ENCODE measurements around the gene GARIN3.

Gene GARIN3

GRCh38 chr5:157143127-157143971 lies 22.7 kb downstream of the GARIN3 start:
- peak; percentile 14 for DNase-seq (ENCODE audit: low read depth)
- TF ChIP-seq, protein P1, sequence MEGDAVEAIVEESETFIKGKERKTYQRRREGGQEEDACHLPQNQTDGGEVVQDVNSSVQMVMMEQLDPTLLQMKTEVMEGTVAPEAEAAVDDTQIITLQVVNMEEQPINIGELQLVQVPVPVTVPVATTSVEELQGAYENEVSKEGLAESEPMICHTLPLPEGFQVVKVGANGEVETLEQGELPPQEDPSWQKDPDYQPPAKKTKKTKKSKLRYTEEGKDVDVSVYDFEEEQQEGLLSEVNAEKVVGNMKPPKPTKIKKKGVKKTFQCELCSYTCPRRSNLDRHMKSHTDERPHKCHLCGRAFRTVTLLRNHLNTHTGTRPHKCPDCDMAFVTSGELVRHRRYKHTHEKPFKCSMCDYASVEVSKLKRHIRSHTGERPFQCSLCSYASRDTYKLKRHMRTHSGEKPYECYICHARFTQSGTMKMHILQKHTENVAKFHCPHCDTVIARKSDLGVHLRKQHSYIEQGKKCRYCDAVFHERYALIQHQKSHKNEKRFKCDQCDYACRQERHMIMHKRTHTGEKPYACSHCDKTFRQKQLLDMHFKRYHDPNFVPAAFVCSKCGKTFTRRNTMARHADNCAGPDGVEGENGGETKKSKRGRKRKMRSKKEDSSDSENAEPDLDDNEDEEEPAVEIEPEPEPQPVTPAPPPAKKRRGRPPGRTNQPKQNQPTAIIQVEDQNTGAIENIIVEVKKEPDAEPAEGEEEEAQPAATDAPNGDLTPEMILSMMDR (IDR thresholded peaks at IDR 0.05; ENCODE audit: insufficient read depth, low read depth, low read length, missing control alignments): no peak
- H3K4me3 ChIP-seq (ENCODE audit: low read length): peak overlapping the region; percentile 85

DNA sequence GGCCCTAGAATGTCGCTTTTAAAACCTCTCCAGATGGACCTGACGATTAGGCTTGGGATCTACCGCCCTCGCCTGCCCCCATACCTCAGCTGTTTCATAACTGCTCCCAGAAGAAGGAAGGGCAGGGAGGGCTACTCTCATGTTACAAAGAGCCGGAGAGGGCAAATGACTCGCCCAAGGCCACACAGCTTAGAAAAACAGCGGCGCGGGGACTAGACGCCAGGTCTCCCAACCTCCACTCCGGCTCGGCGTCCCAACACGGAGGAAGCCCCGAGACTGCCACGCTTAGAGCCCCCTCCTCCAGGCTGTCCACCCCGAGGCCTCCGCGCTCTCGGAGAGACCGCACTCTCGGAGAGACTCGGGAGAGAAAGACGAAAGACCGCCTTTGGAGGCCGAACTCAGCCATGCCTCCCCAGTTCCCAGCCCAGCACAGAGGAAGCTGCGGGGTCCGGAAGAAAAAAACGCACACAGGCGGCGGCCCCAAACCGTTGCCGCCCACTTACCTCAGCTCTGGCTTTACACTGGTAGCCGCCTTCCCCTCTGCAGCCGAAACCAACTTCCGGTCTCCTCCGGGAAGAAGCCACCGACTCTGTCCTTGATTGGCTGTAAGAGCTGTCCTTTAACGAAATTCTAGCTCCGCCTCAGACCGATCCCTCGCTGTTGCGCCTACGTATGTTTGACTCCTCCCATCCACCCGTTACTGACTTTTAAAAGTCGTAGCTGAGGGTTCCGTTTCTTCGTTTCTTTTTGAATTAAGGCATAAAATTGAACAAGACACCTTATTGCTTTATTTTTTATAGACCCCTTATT lies 23.5 kb downstream of the GARIN3 start, which contains the start of gene MED7:
TSS of gene MED7 (minus strand) at position 549 of the 810 bp plus-strand sequence. CDS start 3,434 bp downstream, outside the sequence.
- TF ChIP-seq, protein P1 (IDR thresholded peaks at IDR 0.05; ENCODE audit: insufficient read depth, low read depth, low read length, missing control alignments): no peak
- H3K4me3 ChIP-seq (ENCODE audit: low read length): peak within 1 kb of the TSS; percentile 85
- DNase-seq (ENCODE audit: low read depth): peak; percentile 99

GRCh38 chr5:157137691-157138090 lies 28.4 kb downstream of the GARIN3 start:
- no peak overlapping the region for H3K4me3 ChIP-seq (ENCODE audit: low read length)
- peak; percentile 28 for DNase-seq (ENCODE audit: low read depth)
- TF ChIP-seq, protein P1 (IDR thresholded peaks at IDR 0.05; ENCODE audit: insufficient read depth, low read depth, low read length, missing control alignments): no peak

GRCh38 chr5:157132281-157132612 lies 33.8 kb downstream of the GARIN3 start:
- TF ChIP-seq, protein P1 (IDR thresholded peaks at IDR 0.05; ENCODE audit: insufficient read depth, low read depth, low read length, missing control alignments): no peak
- no peak overlapping the region for H3K4me3 ChIP-seq (ENCODE audit: low read length)
- DNase-seq (ENCODE audit: low read depth): no peak

DNA sequence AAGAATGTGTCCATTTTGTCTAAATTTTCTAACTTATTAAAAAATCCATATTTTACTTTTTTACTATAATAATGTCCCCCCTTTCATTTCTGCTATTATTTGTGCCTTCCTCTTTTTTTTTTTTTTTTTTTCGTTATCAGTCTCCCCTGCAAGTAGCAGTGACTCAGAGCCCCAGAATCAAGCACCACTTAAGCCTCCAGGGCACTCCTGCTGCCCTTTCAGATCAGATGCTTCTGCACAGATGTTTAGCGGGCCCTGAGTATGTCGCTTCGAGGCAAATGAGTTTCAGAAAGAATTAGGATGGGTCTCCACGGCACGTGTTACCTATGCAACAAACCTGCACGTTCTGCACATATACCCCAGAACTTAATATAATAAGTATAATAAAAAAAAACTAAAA lies 35.1 kb downstream of the GARIN3 start:
- DNase-seq (ENCODE audit: low read depth): peak; percentile 20
- TF ChIP-seq, protein P1 (IDR thresholded peaks at IDR 0.05; ENCODE audit: insufficient read depth, low read depth, low read length, missing control alignments): no peak

DNA sequence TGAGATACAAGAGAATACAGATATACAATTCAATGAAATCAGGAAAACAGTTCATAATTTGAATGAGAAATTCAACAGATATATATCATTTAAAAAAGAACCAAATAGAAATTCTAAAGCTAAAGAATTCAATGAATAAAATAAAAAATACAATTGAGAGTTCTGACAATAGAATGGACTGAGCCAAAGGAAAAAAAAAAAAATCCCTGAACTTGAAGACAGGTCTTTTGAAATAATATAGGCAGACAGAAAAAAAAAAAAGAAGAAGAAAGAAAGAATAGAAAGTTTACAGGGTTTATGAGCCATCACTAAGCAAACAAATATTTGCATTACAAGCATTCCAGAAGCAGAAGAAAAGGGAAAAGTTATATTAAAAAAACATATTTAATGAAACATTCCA lies 44.4 kb downstream of the GARIN3 start:
- TF ChIP-seq, protein P1 (IDR thresholded peaks at IDR 0.05; ENCODE audit: insufficient read depth, low read depth, low read length, missing control alignments): no peak
- H3K4me3 ChIP-seq (ENCODE audit: low read length): no peak overlapping the region
- DNase-seq (ENCODE audit: low read depth): no peak

More for the DNA sequence above, 35.1 kb downstream of the GARIN3 start:
- H3K4me3 ChIP-seq (ENCODE audit: low read length): no peak overlapping the region

Data from epithelial cell of esophagus (primary cell).